Activated naive CD4-positive, alpha-beta T cell treated with anti-CD3 and anti-CD28 coated beads, Interleukin-2, amount 50 U/mL, for 24 hours (primary cell): Measurements from ENCODE around the gene EMX1.
A peak's percentile ranks its signal among the peaks of the same experiment; 100 is the strongest.

Experiments
- H3K27ac Mint-ChIP-seq: one replicate; pipeline ENCODE4 v1.8.0; 2021; ENCODE audit warnings: mild to moderate bottlenecking, mixed read lengths
- H3K27me3 Mint-ChIP-seq: one replicate; pipeline ENCODE4 v1.8.0; 2021; ENCODE audit warnings: mixed read lengths
- H3K36me3 Mint-ChIP-seq: one replicate; pipeline ENCODE4 v1.8.0; 2021; ENCODE audit warnings: mixed read lengths
- H3K4me1 Mint-ChIP-seq: one replicate; pipeline ENCODE4 v1.8.0; 2021; ENCODE audit warnings: mixed read lengths
- H3K4me3 Mint-ChIP-seq: one replicate; pipeline ENCODE4 v1.8.0; 2021; ENCODE audit warnings: mild to moderate bottlenecking, mixed read lengths
- H3K9me3 Mint-ChIP-seq: one replicate; pipeline ENCODE4 v1.8.0; 2021; ENCODE audit warnings: mixed read lengths

Gene EMX1

DNA sequence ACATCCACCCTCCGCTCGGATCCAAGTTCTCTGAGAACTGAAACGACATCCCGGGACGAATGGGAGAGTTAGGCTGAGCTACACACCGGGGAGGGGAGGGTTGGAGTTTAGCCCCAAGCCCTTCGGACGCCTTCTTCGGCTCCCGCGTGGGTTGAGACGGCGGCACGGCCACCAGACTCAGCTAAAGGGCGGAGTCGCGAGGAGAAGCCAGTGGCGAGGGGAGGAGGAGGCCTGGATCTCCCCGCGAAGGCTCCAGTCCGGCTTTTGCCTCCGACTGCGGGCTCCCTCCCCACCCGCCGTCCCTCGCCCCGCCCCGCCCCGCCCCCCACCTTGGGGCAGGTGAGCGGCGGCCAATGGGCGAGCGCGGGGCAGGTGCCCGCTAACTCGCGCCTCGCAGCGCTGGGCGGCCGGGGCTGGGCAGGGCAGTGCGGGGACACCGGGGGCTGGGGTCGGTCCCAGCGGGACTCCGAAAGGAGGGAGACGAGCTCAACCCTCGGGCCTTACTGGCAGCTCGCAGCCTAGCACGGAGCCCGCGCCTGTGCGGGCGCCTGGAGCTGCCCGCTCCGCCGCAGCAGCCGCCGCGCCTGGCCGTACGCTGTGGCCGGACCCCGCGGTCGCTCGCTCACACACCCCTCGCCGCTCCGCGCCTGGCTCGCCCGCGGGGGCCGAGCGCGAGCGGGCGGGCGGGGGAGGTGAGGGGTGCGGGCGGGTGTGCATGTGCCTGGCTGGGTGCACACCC, at the start of gene EMX1:
EMX1 (plus strand) TSS at position 382 of the 739 bp plus-strand sequence; CDS start at position 716, 334 bp downstream.
- Mint-ChIP-seq H3K27me3 (peaks cover 62% of the 10 kb centered on the region), H3K4me3 (peak within 1 kb of the TSS; percentile 84), H3K36me3 (no peaks in the 10 kb centered on the region), H3K27ac (no peak within 1 kb of the TSS), H3K9me3 (no peaks in the 10 kb centered on the region), H3K4me1 (peaks cover 29% of the 10 kb centered on the region)

GRCh38 chr2:72871060-72871459, 46.3 kb upstream of the EMX1 start:
- Mint-ChIP-seq H3K36me3 (no peaks in the 10 kb centered on the region), H3K9me3 (peaks cover 16% of the 10 kb centered on the region), H3K4me3 (no peak overlapping the region), H3K27ac (no peak overlapping the region), H3K27me3 (peaks cover 30% of the 10 kb centered on the region), H3K4me1 (no peaks in the 10 kb centered on the region)

- Mint-ChIP-seq H3K27ac (no peak overlapping the region), H3K4me3 (no peak overlapping the region), H3K27me3 (peaks cover 27% of the 10 kb centered on the region), H3K4me1 (no peaks in the 10 kb centered on the region), H3K36me3 (no peaks in the 10 kb centered on the region), H3K9me3 (peaks cover 16% of the 10 kb centered on the region)
Observed at GRCh38 chr2:72871880-72872279, 45.4 kb upstream of the EMX1 start.

DNA sequence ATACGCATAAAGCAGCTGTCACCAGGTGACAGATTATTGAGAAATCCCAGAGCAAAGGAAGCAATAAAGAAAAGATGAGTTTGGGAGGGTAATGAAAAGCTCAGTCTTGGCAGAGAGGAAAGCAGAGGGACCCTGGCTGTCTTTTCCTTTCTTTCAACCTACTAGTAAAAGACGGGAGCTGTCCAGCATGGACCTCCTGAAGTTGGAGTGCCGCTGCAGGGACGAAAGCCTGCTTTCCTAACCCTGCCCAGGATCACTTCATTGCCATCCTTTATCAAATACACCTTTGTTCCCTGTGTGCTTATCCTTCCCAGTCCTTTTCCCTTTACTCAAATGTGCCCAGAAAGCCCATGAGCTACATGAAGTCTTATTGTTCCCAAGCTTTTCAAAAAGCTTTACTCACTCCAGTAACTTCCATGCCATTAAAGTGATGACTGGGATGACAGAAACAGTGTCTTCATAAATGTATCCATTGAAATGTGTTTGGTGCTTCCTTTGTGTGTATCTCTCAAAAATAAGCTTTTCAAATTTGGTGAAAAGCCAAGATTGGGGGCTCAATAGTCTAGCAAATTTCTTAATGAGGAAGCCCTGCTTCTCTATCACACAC, 33.9 kb upstream of the EMX1 start:
- Mint-ChIP-seq H3K36me3 (no peaks in the 10 kb centered on the region), H3K4me3 (no peak overlapping the region), H3K9me3 (no peaks in the 10 kb centered on the region), H3K27me3 (peaks cover 50% of the 10 kb centered on the region), H3K27ac (no peak overlapping the region), H3K4me1 (peaks cover 4% of the 10 kb centered on the region)

DNA sequence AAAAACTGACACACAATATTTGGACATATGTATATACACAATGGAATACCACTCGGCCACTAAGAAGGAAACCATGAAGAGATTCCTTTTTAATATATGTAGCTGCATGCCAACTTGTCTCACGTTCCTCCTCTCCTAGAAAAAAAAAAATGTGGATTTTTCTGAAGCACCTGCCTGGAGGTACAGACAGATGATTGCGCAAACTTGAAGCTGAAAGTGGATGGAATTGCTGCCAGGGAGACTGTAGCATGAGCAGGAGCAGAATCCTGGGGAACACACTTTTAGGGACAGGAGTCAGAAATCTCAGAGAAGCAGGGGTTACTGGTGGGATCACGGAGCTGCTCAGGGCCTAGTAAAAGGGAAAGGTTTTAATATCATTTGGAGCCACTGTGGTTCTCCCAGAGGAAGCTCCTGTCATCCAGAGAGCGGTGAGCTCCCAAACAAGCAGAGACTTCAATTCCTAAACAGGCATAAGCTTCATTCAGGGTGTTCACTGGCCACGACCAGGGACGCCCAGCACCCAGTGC, 30.8 kb upstream of the EMX1 start:
- no peaks in the 10 kb centered on the region for H3K36me3 Mint-ChIP-seq
- H3K4me3 Mint-ChIP-seq: peak overlapping the region; percentile 73
- peaks cover 4% of the 10 kb centered on the region for H3K4me1 Mint-ChIP-seq
- H3K27ac Mint-ChIP-seq: no peak overlapping the region
- H3K27me3 Mint-ChIP-seq: peaks cover 57% of the 10 kb centered on the region
- H3K9me3 Mint-ChIP-seq: no peaks in the 10 kb centered on the region

DNA sequence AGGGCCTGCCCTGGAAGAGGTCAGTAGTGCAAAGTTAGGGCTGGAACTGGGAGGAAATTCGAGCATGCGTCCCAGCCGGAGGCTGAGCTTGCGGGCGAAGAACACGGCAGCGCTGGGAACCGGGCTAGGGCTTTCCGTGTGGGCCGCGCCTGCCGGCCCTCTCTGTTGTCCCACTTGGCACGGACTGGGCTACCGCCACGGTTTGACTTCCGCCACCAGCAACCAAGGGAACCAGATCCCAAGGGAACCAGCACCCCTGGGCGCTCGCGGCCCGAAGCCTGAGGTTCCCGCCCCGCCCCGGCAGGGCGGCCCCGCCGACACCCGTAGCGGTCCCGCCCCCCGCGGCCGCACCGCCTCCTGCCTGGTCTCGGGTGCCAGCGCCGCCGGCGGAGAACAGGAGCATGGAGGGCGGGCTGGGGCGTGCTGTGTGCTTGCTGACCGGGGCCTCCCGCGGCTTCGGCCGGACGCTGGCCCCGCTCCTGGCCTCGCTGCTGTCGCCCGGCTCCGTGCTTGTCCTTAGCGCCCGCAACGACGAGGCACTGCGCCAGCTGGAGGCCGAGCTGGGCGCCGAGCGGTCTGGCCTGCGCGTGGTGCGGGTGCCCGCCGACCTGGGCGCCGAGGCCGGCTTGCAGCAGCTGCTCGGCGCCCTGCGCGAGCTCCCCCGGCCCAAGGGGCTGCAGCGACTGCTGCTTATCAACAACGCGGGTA, 30.1 kb upstream of the EMX1 start, which contains the start of gene SPR:
SPR (plus strand) TSS at position 377 of the 708 bp plus-strand sequence; CDS start at position 402, 25 bp downstream.
- peak within 1 kb of the TSS; percentile 80 for H3K4me3 Mint-ChIP-seq

DNA sequence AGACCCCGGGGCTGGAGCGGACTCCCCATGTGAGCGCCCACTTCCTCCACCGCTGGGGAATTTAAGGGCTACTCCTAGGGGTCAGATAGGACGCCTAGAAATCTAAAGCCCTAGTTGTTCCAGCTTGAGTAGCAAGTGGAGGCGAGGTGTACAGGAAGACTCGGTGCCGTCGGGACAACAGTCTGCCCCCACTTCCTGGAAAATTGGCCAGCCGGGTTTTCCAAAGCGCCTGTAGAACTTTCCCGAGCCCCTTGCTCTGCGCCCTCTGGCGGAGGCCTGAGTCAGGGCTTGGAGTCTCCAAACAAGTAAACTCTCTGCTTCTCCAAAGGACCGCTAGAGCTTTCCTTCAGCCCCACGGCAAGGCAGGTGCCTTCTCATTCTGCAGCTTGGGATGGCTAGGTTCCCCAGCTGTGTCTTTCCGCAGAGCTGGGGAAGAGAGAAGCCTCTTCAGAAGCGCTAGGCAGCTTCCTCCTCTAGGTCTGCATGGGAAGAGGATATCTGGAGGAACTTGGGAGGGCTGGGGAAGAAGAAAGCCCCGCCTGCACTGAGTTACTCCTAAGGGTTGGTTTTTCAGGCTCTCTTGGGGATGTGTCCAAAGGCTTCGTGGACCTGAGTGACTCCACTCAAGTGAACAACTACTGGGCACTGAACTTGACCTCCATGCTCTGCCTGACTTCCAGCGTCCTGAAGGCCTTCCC, 29.4 kb upstream of the EMX1 start:
- Mint-ChIP-seq H3K4me1 (peaks cover 4% of the 10 kb centered on the region), H3K27ac (no peak overlapping the region), H3K36me3 (no peaks in the 10 kb centered on the region), H3K4me3 (peak overlapping the region; percentile 80), H3K9me3 (no peaks in the 10 kb centered on the region), H3K27me3 (peaks cover 53% of the 10 kb centered on the region)

More for the DNA sequence above, 30.1 kb upstream of the EMX1 start, which contains the start of gene SPR:
- Mint-ChIP-seq H3K27me3 (peaks cover 55% of the 10 kb centered on the region), H3K36me3 (no peaks in the 10 kb centered on the region), H3K4me1 (peaks cover 4% of the 10 kb centered on the region), H3K9me3 (no peaks in the 10 kb centered on the region), H3K27ac (no peak within 1 kb of the TSS)

- Mint-ChIP-seq H3K27me3 (peaks cover 52% of the 10 kb centered on the region), H3K4me3 (no peak overlapping the region), H3K36me3 (no peaks in the 10 kb centered on the region), H3K9me3 (no peaks in the 10 kb centered on the region), H3K4me1 (peaks cover 4% of the 10 kb centered on the region), H3K27ac (no peak overlapping the region)
Observed at GRCh38 chr2:72888438-72889202, 28.7 kb upstream of the EMX1 start.

GRCh38 chr2:72889991-72890390, 27.3 kb upstream of the EMX1 start:
- Mint-ChIP-seq H3K4me3 (no peak overlapping the region), H3K27ac (no peak overlapping the region), H3K9me3 (no peaks in the 10 kb centered on the region), H3K36me3 (no peaks in the 10 kb centered on the region), H3K27me3 (peaks cover 49% of the 10 kb centered on the region), H3K4me1 (peaks cover 4% of the 10 kb centered on the region)

DNA sequence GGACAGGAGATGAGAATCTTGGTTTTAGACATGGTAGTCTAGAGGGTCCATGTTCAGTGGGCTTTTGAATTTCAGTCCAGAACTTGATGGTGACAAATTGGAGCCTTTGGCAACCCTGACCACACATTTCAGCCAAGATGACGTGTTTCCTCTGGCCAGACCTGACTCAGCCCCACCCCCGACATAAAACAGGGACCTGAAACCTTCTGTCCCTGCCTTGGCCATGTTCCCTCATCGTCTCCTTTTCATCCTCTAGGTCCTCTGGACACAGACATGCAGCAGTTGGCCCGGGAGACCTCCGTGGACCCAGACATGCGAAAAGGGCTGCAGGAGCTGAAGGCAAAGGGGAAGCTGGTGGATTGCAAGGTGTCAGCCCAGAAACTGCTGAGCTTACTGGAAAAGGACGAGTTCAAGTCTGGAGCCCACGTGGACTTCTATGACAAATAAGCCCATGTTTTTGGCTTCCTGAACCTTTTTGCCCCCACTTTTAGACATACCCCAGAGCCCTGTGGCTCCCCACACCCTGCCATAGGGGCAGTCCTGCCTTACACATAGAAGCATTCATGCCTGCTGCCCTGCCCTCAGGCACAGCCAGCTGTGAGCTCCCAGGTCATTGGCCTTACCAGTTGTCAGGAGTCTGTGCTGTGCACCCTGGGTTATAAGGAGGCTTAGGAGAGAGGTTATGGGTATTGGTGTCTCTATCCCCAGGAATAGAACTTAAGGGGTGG, 26.1 kb upstream of the EMX1 start:
- H3K4me3 Mint-ChIP-seq: no peak overlapping the region
- H3K27me3 Mint-ChIP-seq: peaks cover 43% of the 10 kb centered on the region
- H3K4me1 Mint-ChIP-seq: peaks cover 10% of the 10 kb centered on the region
- H3K27ac Mint-ChIP-seq: no peak overlapping the region
- H3K9me3 Mint-ChIP-seq: no peaks in the 10 kb centered on the region
- H3K36me3 Mint-ChIP-seq: no peaks in the 10 kb centered on the region

DNA sequence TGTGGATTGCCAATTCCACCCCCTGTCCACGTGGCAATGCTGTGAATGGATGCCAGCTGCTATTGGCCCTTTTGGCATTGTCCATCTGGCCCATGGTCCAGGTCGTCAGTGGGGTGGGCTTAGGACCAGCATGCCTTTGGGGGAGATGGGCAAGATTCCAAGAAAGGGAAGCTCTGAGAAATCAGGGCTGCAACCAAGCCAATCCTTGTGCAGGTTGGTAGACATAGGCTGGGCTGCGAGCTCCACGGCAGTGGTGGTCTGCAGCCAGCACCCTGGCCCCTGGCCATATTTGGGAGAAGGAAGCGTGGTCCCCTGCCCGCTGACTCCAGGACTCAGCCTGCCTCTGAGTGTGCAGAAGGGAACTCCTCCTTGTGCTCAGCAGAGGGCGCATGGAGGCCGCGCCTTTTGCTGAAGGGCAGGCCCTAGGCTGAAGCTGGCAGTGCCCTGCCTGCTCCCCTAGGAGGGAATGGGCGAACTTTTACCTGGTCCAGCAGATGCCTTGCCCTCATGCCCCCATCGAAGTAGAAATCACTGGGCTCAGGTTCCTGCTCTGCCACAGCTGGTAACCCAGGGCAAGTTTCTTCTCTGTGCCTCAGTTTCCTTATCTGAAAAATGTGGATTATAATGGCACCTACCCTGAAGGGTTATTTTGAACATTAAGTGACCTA, 24.7 kb upstream of the EMX1 start:
- peaks cover 10% of the 10 kb centered on the region for H3K4me1 Mint-ChIP-seq
- H3K27ac Mint-ChIP-seq: no peak overlapping the region
- H3K9me3 Mint-ChIP-seq: no peaks in the 10 kb centered on the region
- no peak overlapping the region for H3K4me3 Mint-ChIP-seq
- H3K36me3 Mint-ChIP-seq: no peaks in the 10 kb centered on the region
- H3K27me3 Mint-ChIP-seq: peaks cover 44% of the 10 kb centered on the region

GRCh38 chr2:72893594-72894319, 23.6 kb upstream of the EMX1 start:
- H3K4me1 Mint-ChIP-seq: peaks cover 6% of the 10 kb centered on the region
- no peaks in the 10 kb centered on the region for H3K9me3 Mint-ChIP-seq
- H3K27me3 Mint-ChIP-seq: peaks cover 44% of the 10 kb centered on the region
- no peak overlapping the region for H3K4me3 Mint-ChIP-seq
- no peak overlapping the region for H3K27ac Mint-ChIP-seq
- H3K36me3 Mint-ChIP-seq: no peaks in the 10 kb centered on the region

- Mint-ChIP-seq H3K9me3 (no peaks in the 10 kb centered on the region), H3K27me3 (peaks cover 40% of the 10 kb centered on the region), H3K27ac (no peak overlapping the region), H3K4me3 (no peak overlapping the region), H3K4me1 (peaks cover 6% of the 10 kb centered on the region), H3K36me3 (no peaks in the 10 kb centered on the region)
Observed at GRCh38 chr2:72894514-72894913, 22.8 kb upstream of the EMX1 start.
